H9 (cell line): ENCODE data around the gene SOCS1. TPM values are rescaled to one million over a fixed set of nuclear protein-coding genes. Genes with fewer than 3 reads are reported as not detected.

Experiments
- DNase-seq: peaks from one replicate; pipeline ENCODE4 v3.0.0-alpha.2; 2017
- H2AFZ ChIP-seq: one replicate; pipeline ENCODE4 v1.6.1; 2013; ENCODE audit warnings: mild to moderate bottlenecking, low read length, control low read depth, moderate library complexity
- H2AK5ac ChIP-seq: 2 replicates; pipeline ENCODE4 v1.6.1; 2013; ENCODE audit warnings: low read length, control low read depth, mixed read lengths; ENCODE audit not compliant: insufficient read length
- H2BK120ac ChIP-seq: one replicate; pipeline ENCODE4 v1.6.1; 2013; ENCODE audit warnings: low read depth, mild to moderate bottlenecking, low read length, control low read depth, inconsistent platforms; ENCODE audit not compliant: poor library complexity, severe bottlenecking
- H2BK12ac ChIP-seq: 2 replicates; pipeline ENCODE4 v1.6.1; 2013; ENCODE audit warnings: low read length, control low read depth, mixed read lengths, low read depth; ENCODE audit not compliant: insufficient read length
- H2BK15ac ChIP-seq: 2 replicates; pipeline ENCODE4 v1.6.1; 2013; ENCODE audit warnings: low read depth, low read length, control low read depth
- H2BK20ac ChIP-seq: one replicate; pipeline ENCODE4 v1.6.1; 2013; ENCODE audit warnings: low read depth, mild to moderate bottlenecking, low read length, control low read depth, inconsistent platforms; ENCODE audit not compliant: poor library complexity, severe bottlenecking
- H2BK5ac ChIP-seq: 2 replicates; pipeline ENCODE4 v1.6.1; 2013; ENCODE audit warnings: low read length, control low read depth, mixed read lengths; ENCODE audit not compliant: insufficient read length
- H3K14ac ChIP-seq: 2 replicates; pipeline ENCODE4 v1.6.1; 2013; ENCODE audit warnings: low read length, control low read depth; ENCODE audit not compliant: insufficient read depth
- H3K18ac ChIP-seq: 2 replicates; pipeline ENCODE4 v1.6.1; 2013; ENCODE audit warnings: low read depth, mild to moderate bottlenecking, mixed read lengths, low read length, control low read depth; ENCODE audit not compliant: insufficient read length
- H3K23ac ChIP-seq: 2 replicates; pipeline ENCODE4 v1.6.1; 2013; ENCODE audit warnings: low read length, control low read depth, mixed read lengths, low read depth; ENCODE audit not compliant: insufficient read length
- H3K23me2 ChIP-seq: 2 replicates; pipeline ENCODE4 v1.6.1; 2013; ENCODE audit warnings: low read depth, mild to moderate bottlenecking, mixed read lengths, low read length, control low read depth; ENCODE audit not compliant: insufficient read length, poor library complexity, severe bottlenecking
- H3K27ac ChIP-seq: 2 replicates; pipeline ENCODE4 v1.5.1; 2013; ENCODE audit warnings: low read length, control low read depth, mixed read lengths, low read depth; ENCODE audit not compliant: insufficient read length
- H3K27me3 ChIP-seq: 2 replicates; pipeline ENCODE4 v1.6.1; 2013; ENCODE audit warnings: low read length, control low read depth, inconsistent platforms; ENCODE audit not compliant: insufficient read depth
- H3K4ac ChIP-seq: 2 replicates; pipeline ENCODE4 v1.6.1; 2013; ENCODE audit warnings: low read depth, mild to moderate bottlenecking, control low read depth, inconsistent platforms, low read length, moderate library complexity
- H3K4me1 ChIP-seq: 2 replicates; pipeline ENCODE4 v1.6.1; 2013; ENCODE audit warnings: low read length, control low read depth, inconsistent platforms; ENCODE audit not compliant: insufficient read depth
- H3K4me2 ChIP-seq: 2 replicates; pipeline ENCODE4 v1.6.1; 2013; ENCODE audit warnings: low read length, control low read depth, mixed read lengths; ENCODE audit not compliant: insufficient read length, insufficient read depth
- H3K56ac ChIP-seq: 2 replicates; pipeline ENCODE4 v1.6.1; 2013; ENCODE audit warnings: low read depth, mild to moderate bottlenecking, mixed read lengths, low read length, control low read depth; ENCODE audit not compliant: insufficient read length
- H3K79me1 ChIP-seq: 2 replicates; pipeline ENCODE4 v1.6.1; 2013; ENCODE audit warnings: low read depth, mild to moderate bottlenecking, moderate library complexity, low read length, control low read depth, inconsistent platforms; ENCODE audit not compliant: insufficient read depth, poor library complexity, severe bottlenecking
- H3K79me2 ChIP-seq: 2 replicates; pipeline ENCODE4 v1.6.1; 2013; ENCODE audit warnings: low read length, control low read depth, inconsistent platforms; ENCODE audit not compliant: insufficient read depth
- H3K9ac ChIP-seq: 2 replicates; pipeline ENCODE4 v1.6.1; 2013; ENCODE audit warnings: low read length, control low read depth, mixed read lengths; ENCODE audit not compliant: insufficient read length; ENCODE audit errors: extremely low read depth
- H3K9me3 ChIP-seq: one replicate; pipeline ENCODE4 v1.6.1; 2013; ENCODE audit warnings: low read depth, low read length, inconsistent platforms; ENCODE audit not compliant: control insufficient read depth
- H3T11ph ChIP-seq: one replicate; pipeline ENCODE4 v1.6.1; 2013; ENCODE audit warnings: mild to moderate bottlenecking, low read length, control low read depth, inconsistent platforms
- H4K20me1 ChIP-seq: one replicate; pipeline ENCODE4 v1.6.1; 2013; ENCODE audit not compliant: control insufficient read depth, insufficient read length, insufficient read depth
- H4K5ac ChIP-seq: 2 replicates; pipeline ENCODE4 v1.6.1; 2013; ENCODE audit warnings: low read depth, mild to moderate bottlenecking, mixed read lengths, low read length, control low read depth; ENCODE audit not compliant: insufficient read length
- H4K8ac ChIP-seq: replicated peaks from 2 replicates; pipeline ENCODE4 v1.6.1; 2013; ENCODE audit warnings: low read length, control low read depth, mixed read lengths, low read depth; ENCODE audit not compliant: insufficient read length
- H4K91ac ChIP-seq: 2 replicates; pipeline ENCODE4 v1.6.1; 2013; ENCODE audit warnings: low read depth, mild to moderate bottlenecking, moderate library complexity, mixed read lengths, low read length, control low read depth; ENCODE audit not compliant: insufficient read length
- H3K27ac Mint-ChIP-seq, 3 experiments: 2 replicates in 2 of 3; 3 replicates in 1 of 3; pipeline ENCODE4 v1.8.0; 2020 to 2021; ENCODE audit warnings: mixed read lengths in 3 of 3, mild to moderate bottlenecking in 1 of 3, moderate library complexity in 1 of 3
- H3K27me3 Mint-ChIP-seq: 2 replicates; pipeline ENCODE4 v1.8.0; 2021; ENCODE audit warnings: low read depth, mild to moderate bottlenecking, moderate library complexity, mixed read lengths
- H3K36me3 Mint-ChIP-seq, 3 experiments: 2 replicates in 2 of 3; 3 replicates in 1 of 3; pipeline ENCODE4 v1.8.0; 2020 to 2021; ENCODE audit warnings: low read depth in 3 of 3, mixed read lengths in 3 of 3; ENCODE audit not compliant: insufficient read depth in 1 of 3
- H3K4me1 Mint-ChIP-seq, 2 experiments: 2 replicates each; pipeline ENCODE4 v1.8.0; 2020; ENCODE audit warnings: mixed read lengths in 2 of 2
- H3K4me3 Mint-ChIP-seq, 2 experiments: 2 replicates in 1 of 2; 3 replicates in 1 of 2; pipeline ENCODE4 v1.8.0; 2020 to 2021; ENCODE audit warnings: mild to moderate bottlenecking in 2 of 2, mixed read lengths in 2 of 2, moderate library complexity in 1 of 2
- H3K9me3 Mint-ChIP-seq, 2 experiments: 2 replicates in 1 of 2; 3 replicates in 1 of 2; pipeline ENCODE4 v1.8.0; 2020; ENCODE audit warnings: mild to moderate bottlenecking in 2 of 2, mixed read lengths in 2 of 2, moderate library complexity in 1 of 2
- CTCF ChIP-seq: fragments of 200-600 bp; sonication (generic); conservative IDR thresholded peaks from 3 replicates; pipeline ENCODE4 v1.8.0; 2021; ENCODE audit warnings: antibody characterized with exemption, mild to moderate bottlenecking
- WGBS: extraction: QIAGEN DNeasy Blood & Tissue Kit; methylation state at CpG from one replicate; pipeline ENCODE4 v1.1.7; 2013; ENCODE audit warnings: missing lambda C conversion rate, low lambda C conversion rate, mixed read lengths; ENCODE audit not compliant: insufficient read length; ENCODE audit errors: extremely low coverage; 5-methylcytosine and 5-hydroxymethylcytosine counted together
- total RNA-seq: library from RNA; stranded (reverse); gene quantifications from 2 replicates; pipeline ENCODE4 v1.2.1, GENCODE V29; 2021

SOCS1 gene
- total RNA-seq, 1 experiment from 2014 or later, result 11.0 TPM

GRCh38 chr16:11254913-11255736 is 879 bp downstream of the SOCS1 start:
- peak overlapping the region; percentile 79 for H3K14ac ChIP-seq
- H3K27ac ChIP-seq, result no peak overlapping the region
- no peak overlapping the region for H2BK12ac ChIP-seq
- no peak overlapping the region for H4K5ac ChIP-seq
- no peak overlapping the region for H2AK5ac ChIP-seq
- peak overlapping the region; percentile 33 for H3K4me2 ChIP-seq
- H3K9me3 ChIP-seq, result no peaks in the 10 kb centered on the region
- H4K91ac ChIP-seq, result no peak overlapping the region
- H3K4me1 ChIP-seq, result peaks cover 3% of the 10 kb centered on the region; the same call in 1 of the 2 replicates
- Mint-ChIP-seq H3K9me3 (no peaks in the 10 kb centered on the region), H3K4me3 (peak overlapping the region; percentile 71 to 87), H3K27me3 (no peaks in the 10 kb centered on the region), H3K4me1 (peaks cover 26 to 27% of the 10 kb centered on the region in 2 experiments), H3K36me3 (peaks cover 5 to 13% (median 8%) of the 10 kb centered on the region in 3 experiments; a peak in 5 of 7 replicates), H3K27ac (no peak overlapping the region)
- H3K27me3 ChIP-seq, result no peaks in the 10 kb centered on the region
- H4K8ac ChIP-seq, result no peak overlapping the region
- H2AFZ ChIP-seq, result no peak overlapping the region
- H4K20me1 ChIP-seq, result peaks cover 6% of the 10 kb centered on the region
- no peak overlapping the region for H3K18ac ChIP-seq
- peaks cover 9% of the 10 kb centered on the region for H3K23me2 ChIP-seq
- no peak overlapping the region for H3K4ac ChIP-seq
- H3K56ac ChIP-seq, result no peak overlapping the region
- no peak overlapping the region for H2BK120ac ChIP-seq
- DNase-seq, result no peak
- no peak overlapping the region for H2BK15ac ChIP-seq
- H3T11ph ChIP-seq, result no peak overlapping the region
- no peak overlapping the region for H2BK20ac ChIP-seq
- peak overlapping the region; percentile 54 for H3K9ac ChIP-seq
- H2BK5ac ChIP-seq, result no peak overlapping the region
- H3K79me1 ChIP-seq, result no peaks in the 10 kb centered on the region
- no peak overlapping the region for H3K23ac ChIP-seq
- H3K79me2 ChIP-seq, result peaks cover 10% of the 10 kb centered on the region; the same call in 1 of the 2 replicates
- no CpG with 5 or more reads among the region's 105 CpGs for WGBS
- TF ChIP-seq CTCF, result no peak
